Epithelial cell of esophagus (primary cell): ENCODE results near the gene GPER1.
"Not testable (repeated sequence)": the region's sequence is repeated elsewhere in the genome, so short reads cannot be mapped to it uniquely, and the experiment has no call there.

ENCODE experiments used
- DNase-seq: peaks from one replicate; pipeline ENCODE4 v3.0.0; 2010; ENCODE audit warnings: low read depth
- H3K4me3 ChIP-seq: 2 replicates; pipeline ENCODE4 v1.5.1; 2011; ENCODE audit warnings: mild to moderate bottlenecking, low read length, control low read depth
- CTCF ChIP-seq: IDR thresholded peaks from 2 replicates; pipeline ENCODE4 v1.5.1; 2011; ENCODE audit warnings: low read depth, mild to moderate bottlenecking, low read length, control low read depth, inconsistent platforms; ENCODE audit not compliant: insufficient read depth; ENCODE audit errors: missing control alignments

Gene GPER1

GRCh38 chr7:1112109-1112508 lies 24.2 kb downstream of the GPER1 start:
- DNase-seq, result no peak
- TF ChIP-seq CTCF, result no peak
- H3K4me3 ChIP-seq, result no peak overlapping the region

- no peak overlapping the region for H3K4me3 ChIP-seq
- no peak for DNase-seq
- no peak for TF ChIP-seq CTCF
These were observed 25.0 kb downstream of the GPER1 start for GRCh38 chr7:1112625-1113547.

- H3K4me3 ChIP-seq, result no peak overlapping the region
- no peak for DNase-seq
- TF ChIP-seq CTCF, result no peak
These were observed 25.6 kb downstream of the GPER1 start for GRCh38 chr7:1113548-1113885.

- H3K4me3 ChIP-seq, result no peak overlapping the region
- TF ChIP-seq CTCF, result no peak
- no peak for DNase-seq
These were observed 26.2 kb downstream of the GPER1 start for GRCh38 chr7:1114088-1114487.

- no peak for DNase-seq
- no peak for TF ChIP-seq CTCF
- no peak overlapping the region for H3K4me3 ChIP-seq
These were observed 26.6 kb downstream of the GPER1 start for GRCh38 chr7:1114505-1114904.

GRCh38 chr7:1115171-1116045 lies 27.5 kb downstream of the GPER1 start:
- not testable (repeated sequence) for DNase-seq, H3K4me3 ChIP-seq

GRCh38 chr7:1116383-1117008 lies 28.6 kb downstream of the GPER1 start:
- not testable (repeated sequence) for DNase-seq, H3K4me3 ChIP-seq
